GM12892 (cell line): ENCODE measurements around the gene DHCR7.

ENCODE experiments used
- DNase-seq: peaks from one replicate; pipeline ENCODE4 v3.0.0; 2011; ENCODE audit not compliant: insufficient read length
- FAIRE-seq: peaks from 2 replicates; lab custom pipeline; 2011; peaks lifted over from hg19 to GRCh38; lab: Jason Lieb, UNC
- POLR2A ChIP-seq: IDR thresholded peaks from 2 replicates; pipeline ENCODE4 v1.6.1; 2011; ENCODE audit warnings: low read depth, low read length, control low read depth
- POLR2AphosphoS5 ChIP-seq: IDR thresholded peaks from 2 replicates; pipeline ENCODE4 v1.6.1; 2011; ENCODE audit warnings: low read depth, low read length, control low read depth
- TAF1 ChIP-seq: IDR thresholded peaks from 2 replicates; pipeline ENCODE4 v1.6.1; 2011; ENCODE audit warnings: low read depth, mild to moderate bottlenecking, control low read depth, low read length, borderline replicate concordance

The DHCR7 gene

GRCh38 chr11:71486320-71486719, 38.1 kb upstream of the DHCR7 start:
- DNase-seq (no peak), FAIRE-seq (no peak)
- TF ChIP-seq POLR2A: no peak
- TF ChIP-seq POLR2AphosphoS5: no peak
- no peak for TF ChIP-seq TAF1

GRCh38 chr11:71485466-71485865, 37.3 kb upstream of the DHCR7 start:
- FAIRE-seq: no peak

GRCh38 chr11:71485063-71485399, 36.8 kb upstream of the DHCR7 start:
- FAIRE-seq (no peak), DNase-seq (no peak)
- TF ChIP-seq TAF1 (no peak), POLR2A (no peak), POLR2AphosphoS5 (no peak)

More at GRCh38 chr11:71485466-71485865, 37.3 kb upstream of the DHCR7 start:
- no peak for DNase-seq
- TF ChIP-seq POLR2A (no peak), TAF1 (no peak), POLR2AphosphoS5 (no peak)

GRCh38 chr11:71484248-71485062, 36.3 kb upstream of the DHCR7 start:
- DNase-seq (no peak), FAIRE-seq (no peak)
- TF ChIP-seq POLR2AphosphoS5 (peak; percentile 24; the same call in 1 of the 2 replicates), POLR2A (no peak)

- no peak for DNase-seq
- FAIRE-seq: no peak
These were observed 35.5 kb upstream of the DHCR7 start for GRCh38 chr11:71483692-71484091.

GRCh38 chr11:71482746-71483364, 34.7 kb upstream of the DHCR7 start:
- FAIRE-seq: no peak
- TF ChIP-seq POLR2A: no peak
- TF ChIP-seq TAF1: no peak
- TF ChIP-seq POLR2AphosphoS5: no peak

More at GRCh38 chr11:71483692-71484091, 35.5 kb upstream of the DHCR7 start:
- no peak for TF ChIP-seq POLR2AphosphoS5
- TF ChIP-seq POLR2A: no peak

GRCh38 chr11:71482216-71482615, 34.0 kb upstream of the DHCR7 start:
- TF ChIP-seq TAF1 (no peak), POLR2AphosphoS5 (no peak), POLR2A (no peak)
- DNase-seq (no peak), FAIRE-seq (no peak)

More at GRCh38 chr11:71482746-71483364, 34.7 kb upstream of the DHCR7 start:
- DNase-seq: no peak

- FAIRE-seq: no peak
- DNase-seq: no peak
- TF ChIP-seq POLR2AphosphoS5: no peak
These were observed 33.1 kb upstream of the DHCR7 start for GRCh38 chr11:71481101-71481960.

GRCh38 chr11:71478528-71478840, 30.3 kb upstream of the DHCR7 start:
- TF ChIP-seq POLR2A: no peak
- no peak for TF ChIP-seq POLR2AphosphoS5
- TF ChIP-seq TAF1: no peak
- no peak for FAIRE-seq
- no peak for DNase-seq

GRCh38 chr11:71477641-71478527, 29.7 kb upstream of the DHCR7 start:
- DNase-seq (no peak), FAIRE-seq (no peak)
- no peak for TF ChIP-seq TAF1
- TF ChIP-seq POLR2A: no peak
- TF ChIP-seq POLR2AphosphoS5: no peak

- no peak for TF ChIP-seq TAF1
- no peak for TF ChIP-seq POLR2A
- TF ChIP-seq POLR2AphosphoS5: no peak
- FAIRE-seq (no peak), DNase-seq (no peak)
These were observed 28.9 kb upstream of the DHCR7 start for GRCh38 chr11:71476926-71477640.
